WI38 (cell line): ENCODE measurements around the gene SECISBP2L.

Experiments
- H3K4me3 ChIP-seq: 2 replicates; pipeline ENCODE4 v1.5.1; 2011; ENCODE audit warnings: low read depth, mild to moderate bottlenecking, control low read depth, low read length
- TF ChIP-seq, protein P1 (sequence below): IDR thresholded peaks from 2 replicates; pipeline ENCODE4 v1.5.1; 2012; ENCODE audit warnings: low read depth, mild to moderate bottlenecking, control low read depth, low read length

The SECISBP2L gene

DNA sequence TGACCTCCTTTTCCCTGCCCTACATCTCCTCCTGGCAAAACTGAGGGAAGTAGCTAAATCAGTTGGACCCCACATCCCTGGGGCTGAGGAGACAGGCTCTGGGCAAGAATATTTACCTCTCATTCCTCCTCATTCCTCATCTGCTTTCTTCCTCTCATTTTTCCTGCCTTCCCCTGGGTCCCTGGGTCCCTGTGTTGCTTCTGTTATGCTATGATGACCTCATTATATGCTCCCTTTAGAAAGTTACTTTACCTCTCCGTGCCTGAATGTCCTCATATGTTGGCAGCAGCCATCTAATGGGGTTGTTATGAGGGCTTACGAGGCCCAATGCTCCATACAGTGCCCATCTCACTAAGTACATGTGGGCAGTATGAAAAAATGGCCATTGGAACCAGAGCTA lies 81.3 kb downstream of the SECISBP2L start:
- TF ChIP-seq, protein P1, sequence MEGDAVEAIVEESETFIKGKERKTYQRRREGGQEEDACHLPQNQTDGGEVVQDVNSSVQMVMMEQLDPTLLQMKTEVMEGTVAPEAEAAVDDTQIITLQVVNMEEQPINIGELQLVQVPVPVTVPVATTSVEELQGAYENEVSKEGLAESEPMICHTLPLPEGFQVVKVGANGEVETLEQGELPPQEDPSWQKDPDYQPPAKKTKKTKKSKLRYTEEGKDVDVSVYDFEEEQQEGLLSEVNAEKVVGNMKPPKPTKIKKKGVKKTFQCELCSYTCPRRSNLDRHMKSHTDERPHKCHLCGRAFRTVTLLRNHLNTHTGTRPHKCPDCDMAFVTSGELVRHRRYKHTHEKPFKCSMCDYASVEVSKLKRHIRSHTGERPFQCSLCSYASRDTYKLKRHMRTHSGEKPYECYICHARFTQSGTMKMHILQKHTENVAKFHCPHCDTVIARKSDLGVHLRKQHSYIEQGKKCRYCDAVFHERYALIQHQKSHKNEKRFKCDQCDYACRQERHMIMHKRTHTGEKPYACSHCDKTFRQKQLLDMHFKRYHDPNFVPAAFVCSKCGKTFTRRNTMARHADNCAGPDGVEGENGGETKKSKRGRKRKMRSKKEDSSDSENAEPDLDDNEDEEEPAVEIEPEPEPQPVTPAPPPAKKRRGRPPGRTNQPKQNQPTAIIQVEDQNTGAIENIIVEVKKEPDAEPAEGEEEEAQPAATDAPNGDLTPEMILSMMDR: no peak
- H3K4me3 ChIP-seq: no peak overlapping the region

DNA sequence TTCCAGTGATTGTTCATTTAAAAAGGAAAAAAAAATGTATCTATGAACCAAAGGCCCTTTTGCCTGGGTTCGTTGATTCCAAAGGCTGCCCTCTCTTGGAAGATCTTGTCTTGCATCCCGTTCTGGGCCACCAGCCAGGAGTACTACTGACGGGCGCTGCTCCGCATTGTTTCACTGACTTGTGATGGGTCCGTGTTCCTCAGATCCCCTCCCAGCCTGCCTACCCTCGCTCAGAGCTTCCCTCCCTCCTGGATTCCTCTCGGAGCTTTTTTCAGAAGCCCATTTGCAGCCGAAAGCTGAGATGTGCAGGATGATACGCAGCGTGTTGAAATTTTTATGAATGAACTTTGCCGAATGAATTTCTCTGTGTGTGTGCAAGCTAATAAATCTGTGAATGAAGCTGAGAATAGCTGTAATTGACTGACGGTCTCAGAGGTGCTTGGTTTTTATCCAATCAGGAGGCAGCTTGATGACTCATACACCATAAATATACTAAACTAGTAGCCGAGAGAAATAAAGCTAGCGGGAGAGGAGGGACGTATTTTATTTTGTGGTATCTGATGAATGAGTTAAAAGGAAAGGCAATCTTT lies 82.6 kb downstream of the SECISBP2L start, which contains the start of gene SHC4:
SHC4 (minus strand) TSS at position 396 of the 590 bp plus-strand sequence. CDS start 904 bp downstream, outside the sequence.
- peak within 1 kb of the TSS; percentile 63 for H3K4me3 ChIP-seq
- TF ChIP-seq, protein P1: no peak; the same call in 1 of the 2 replicates

DNA sequence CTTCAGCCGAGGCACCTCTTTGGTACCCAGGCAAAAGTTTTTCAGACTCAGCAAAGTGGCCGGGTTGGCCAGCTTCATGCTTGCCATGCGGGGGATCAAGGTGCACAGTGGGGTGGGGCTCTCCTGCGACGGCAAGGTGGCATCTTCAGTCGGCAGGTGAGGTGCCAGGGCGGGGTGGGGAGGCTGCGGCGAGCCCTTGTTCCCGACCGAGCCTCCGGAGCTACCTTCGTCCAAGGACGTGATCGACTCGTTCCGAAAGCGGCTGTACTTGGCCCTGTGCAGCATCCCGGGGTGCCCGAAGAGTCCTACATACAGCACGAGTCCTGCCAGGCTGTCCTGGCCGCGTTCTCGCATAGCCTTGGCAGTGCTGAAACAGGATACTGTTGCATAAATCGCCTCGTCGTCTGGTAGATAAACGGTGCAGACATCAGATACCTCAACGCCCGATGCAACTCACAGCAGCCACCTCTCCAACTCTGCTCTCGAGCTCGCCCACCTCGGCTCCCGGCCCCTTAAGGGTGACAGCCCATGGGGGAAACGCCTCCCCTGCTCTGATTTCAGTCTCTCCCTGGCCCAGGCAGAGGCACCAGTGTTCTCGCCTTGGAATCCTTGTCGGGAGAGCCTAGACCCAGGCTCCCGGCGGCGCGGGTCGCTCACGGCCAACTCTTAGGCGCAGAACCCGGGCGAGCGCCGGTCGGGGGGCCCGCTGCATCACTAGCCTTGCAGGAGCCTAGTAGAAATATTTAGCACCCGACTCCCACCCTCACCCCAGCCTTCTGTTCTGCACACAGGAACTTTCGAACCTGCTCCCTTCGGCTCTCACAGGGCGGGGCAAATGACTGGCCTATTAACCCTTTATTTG lies 83.4 kb downstream of the SECISBP2L start:
- TF ChIP-seq, protein P1: no peak
- peak overlapping the region; percentile 63 for H3K4me3 ChIP-seq

- H3K4me3 ChIP-seq: no peak overlapping the region
- TF ChIP-seq, protein P1: no peak
These were observed 90.3 kb downstream of the SECISBP2L start for GRCh38 chr15:48955967-48956366.

DNA sequence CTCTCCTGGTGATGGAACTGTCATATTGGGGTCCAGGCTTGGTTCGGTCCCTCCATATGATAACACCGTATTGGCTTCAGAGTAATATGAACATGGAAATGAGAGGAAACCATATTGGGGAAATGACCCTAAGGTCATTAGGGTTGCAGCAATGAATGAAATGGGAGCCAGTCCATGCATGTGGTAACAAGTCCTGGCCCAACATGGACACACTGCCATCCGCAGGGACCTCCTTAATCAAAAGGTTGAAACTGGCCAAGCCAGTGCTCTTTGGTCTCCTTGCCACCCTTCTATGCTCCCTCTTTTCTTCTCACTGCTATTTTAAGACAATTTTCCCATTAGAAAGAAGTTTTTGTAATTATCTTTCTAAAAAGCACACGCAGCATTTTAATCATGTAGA lies 90.9 kb downstream of the SECISBP2L start:
- TF ChIP-seq, protein P1: no peak
- H3K4me3 ChIP-seq: no peak overlapping the region

DNA sequence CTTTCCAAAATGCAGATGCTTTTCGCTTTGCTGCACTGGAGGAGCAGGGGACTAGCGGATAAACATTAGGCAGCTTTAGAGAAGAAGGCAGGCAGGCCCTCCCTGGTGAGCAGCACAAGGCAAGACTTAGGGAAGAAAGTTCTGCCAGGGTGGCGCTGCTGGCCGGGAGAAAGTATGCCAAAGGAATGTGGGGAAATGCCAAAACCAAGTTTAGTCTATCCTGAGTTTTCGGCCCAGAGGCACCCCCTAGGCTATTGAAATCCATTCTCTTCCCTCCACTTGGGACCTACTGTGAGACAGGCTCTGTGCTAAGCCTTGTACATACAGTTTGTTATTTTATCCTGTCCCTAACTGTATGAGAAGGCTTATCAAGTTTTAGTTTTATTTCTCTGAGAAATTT lies 91.7 kb downstream of the SECISBP2L start:
- H3K4me3 ChIP-seq: no peak overlapping the region
- TF ChIP-seq, protein P1: no peak

DNA sequence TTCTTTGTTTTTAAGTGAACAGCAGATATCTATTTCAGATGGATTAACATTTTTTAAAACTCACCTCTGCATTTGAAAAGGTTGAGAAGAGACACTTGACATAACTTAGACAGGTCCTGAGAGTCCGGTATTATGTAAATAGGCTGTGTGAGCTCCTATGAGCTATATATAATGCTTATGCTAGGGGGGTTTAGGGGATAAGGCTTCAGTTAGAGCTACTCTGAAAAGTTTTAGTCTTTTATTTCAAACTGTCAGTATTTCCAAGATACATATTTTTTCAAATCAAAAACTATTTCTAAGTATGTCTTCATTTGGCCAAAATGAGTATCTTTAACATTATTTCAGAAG lies 99.4 kb downstream of the SECISBP2L start:
- no peak overlapping the region for H3K4me3 ChIP-seq
- TF ChIP-seq, protein P1: no peak
